HG03520 (cell line): Measurements from ENCODE around the gene HMGA1.

Experiments used
- ATAC-seq: cut with Tn5 transposase; IDR thresholded peaks from one replicate; pipeline ENCODE4 v1.9.1; 2021; ENCODE audit warnings: mild to moderate bottlenecking, moderate library complexity; ENCODE audit not compliant: unreplicated experiment

HMGA1 gene

GRCh38 chr6:34236443-34237315, at the start of gene HMGA1:
Gene HMGA1, plus strand, starts transcription at chr6:34236873. Its CDS starts 3,908 bp downstream, at chr6:34240781.
- peak; percentile 55 for ATAC-seq

- ATAC-seq, result no peak
These were observed 46.7 kb upstream of the HMGA1 start for GRCh38 chr6:34189806-34190503.

GRCh38 chr6:34190504-34191122, 46.1 kb upstream of the HMGA1 start:
- no peak for ATAC-seq

GRCh38 chr6:34194772-34195171, 41.9 kb upstream of the HMGA1 start:
- no peak for ATAC-seq

- no peak for ATAC-seq
These were observed 41.0 kb upstream of the HMGA1 start for GRCh38 chr6:34195726-34196115.

- ATAC-seq, result no peak
These were observed 40.4 kb upstream of the HMGA1 start for GRCh38 chr6:34196116-34196832.

- no peak for ATAC-seq
These were observed 39.9 kb upstream of the HMGA1 start for GRCh38 chr6:34196833-34197195.

- ATAC-seq, result no peak
These were observed 36.2 kb upstream of the HMGA1 start for GRCh38 chr6:34200340-34200971.

GRCh38 chr6:34201455-34202107, 35.1 kb upstream of the HMGA1 start:
- no peak for ATAC-seq

GRCh38 chr6:34202329-34203201, 34.1 kb upstream of the HMGA1 start:
- no peak for ATAC-seq

GRCh38 chr6:34204693-34205092, 32.0 kb upstream of the HMGA1 start:
- no peak for ATAC-seq

- no peak for ATAC-seq
These were observed 31.2 kb upstream of the HMGA1 start for GRCh38 chr6:34205466-34205865.

- ATAC-seq, result no peak
These were observed 30.8 kb upstream of the HMGA1 start for GRCh38 chr6:34205916-34206315.

- ATAC-seq, result no peak
These were observed 29.9 kb upstream of the HMGA1 start for GRCh38 chr6:34206726-34207125.

- ATAC-seq, result no peak
These were observed 28.8 kb upstream of the HMGA1 start for GRCh38 chr6:34207695-34208443.

- no peak for ATAC-seq
These were observed 22.9 kb upstream of the HMGA1 start for GRCh38 chr6:34213772-34214171.

GRCh38 chr6:34218691-34219090, 18.0 kb upstream of the HMGA1 start:
- ATAC-seq, result no peak

GRCh38 chr6:34223381-34223955, 13.2 kb upstream of the HMGA1 start:
- peak; percentile 10 for ATAC-seq
